ENCODE measurements around the gene MAPKAPK3.

MAPKAPK3 gene

DNA sequence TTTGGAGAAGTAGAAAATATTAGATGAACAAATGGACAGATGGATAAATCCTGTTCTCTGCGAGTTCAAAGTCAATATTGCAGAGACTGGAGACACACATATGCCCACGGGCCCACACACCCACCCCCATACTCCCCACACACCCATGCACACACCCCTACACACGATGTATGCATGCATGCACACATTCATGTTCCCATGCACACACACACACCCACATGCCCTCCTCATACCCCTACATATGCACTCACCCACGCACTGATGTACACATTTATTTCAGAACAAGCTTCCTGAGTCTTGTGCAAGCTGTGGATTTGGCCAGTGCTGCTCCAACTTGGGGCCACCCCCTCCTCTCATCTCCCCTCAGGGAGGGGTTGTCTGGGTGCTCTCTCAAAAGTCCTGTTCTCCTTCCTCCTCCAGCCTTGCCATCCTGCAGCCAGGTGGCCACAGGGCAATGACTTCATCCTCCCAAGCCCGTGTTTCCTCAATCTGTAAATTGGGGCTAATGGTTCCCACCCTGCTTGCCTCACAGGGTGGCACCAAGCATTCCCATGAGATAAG is 16.4 kb downstream of the MAPKAPK3 start:
- TF ChIP-seq OSR1 (CRISPR knock-in tag; IDR thresholded peaks at IDR 0.05) (no peak), ARNTL (CRISPR knock-in tag; IDR thresholded peaks at IDR 0.05; ENCODE audit: borderline replicate concordance, low read depth) (no peak), ZNF8 (CRISPR knock-in tag; IDR thresholded peaks at IDR 0.05) (no peak), BACH2 (CRISPR knock-in tag; IDR thresholded peaks at IDR 0.05; ENCODE audit: borderline replicate concordance) (no peak), RARB (CRISPR knock-in tag; IDR thresholded peaks at IDR 0.05) (no peak), ZFP3 (CRISPR knock-in tag; IDR thresholded peaks at IDR 0.05) (no peak), ZNF70 (CRISPR knock-in tag; IDR thresholded peaks at IDR 0.05) (no peak)
- TF ChIP-seq, protein P1, sequence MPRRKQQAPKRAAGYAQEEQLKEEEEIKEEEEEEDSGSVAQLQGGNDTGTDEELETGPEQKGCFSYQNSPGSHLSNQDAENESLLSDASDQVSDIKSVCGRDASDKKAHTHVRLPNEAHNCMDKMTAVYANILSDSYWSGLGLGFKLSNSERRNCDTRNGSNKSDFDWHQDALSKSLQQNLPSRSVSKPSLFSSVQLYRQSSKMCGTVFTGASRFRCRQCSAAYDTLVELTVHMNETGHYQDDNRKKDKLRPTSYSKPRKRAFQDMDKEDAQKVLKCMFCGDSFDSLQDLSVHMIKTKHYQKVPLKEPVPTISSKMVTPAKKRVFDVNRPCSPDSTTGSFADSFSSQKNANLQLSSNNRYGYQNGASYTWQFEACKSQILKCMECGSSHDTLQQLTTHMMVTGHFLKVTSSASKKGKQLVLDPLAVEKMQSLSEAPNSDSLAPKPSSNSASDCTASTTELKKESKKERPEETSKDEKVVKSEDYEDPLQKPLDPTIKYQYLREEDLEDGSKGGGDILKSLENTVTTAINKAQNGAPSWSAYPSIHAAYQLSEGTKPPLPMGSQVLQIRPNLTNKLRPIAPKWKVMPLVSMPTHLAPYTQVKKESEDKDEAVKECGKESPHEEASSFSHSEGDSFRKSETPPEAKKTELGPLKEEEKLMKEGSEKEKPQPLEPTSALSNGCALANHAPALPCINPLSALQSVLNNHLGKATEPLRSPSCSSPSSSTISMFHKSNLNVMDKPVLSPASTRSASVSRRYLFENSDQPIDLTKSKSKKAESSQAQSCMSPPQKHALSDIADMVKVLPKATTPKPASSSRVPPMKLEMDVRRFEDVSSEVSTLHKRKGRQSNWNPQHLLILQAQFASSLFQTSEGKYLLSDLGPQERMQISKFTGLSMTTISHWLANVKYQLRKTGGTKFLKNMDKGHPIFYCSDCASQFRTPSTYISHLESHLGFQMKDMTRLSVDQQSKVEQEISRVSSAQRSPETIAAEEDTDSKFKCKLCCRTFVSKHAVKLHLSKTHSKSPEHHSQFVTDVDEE (CRISPR knock-in tag; IDR thresholded peaks at IDR 0.05), result no peak
- TF ChIP-seq, protein P2, sequence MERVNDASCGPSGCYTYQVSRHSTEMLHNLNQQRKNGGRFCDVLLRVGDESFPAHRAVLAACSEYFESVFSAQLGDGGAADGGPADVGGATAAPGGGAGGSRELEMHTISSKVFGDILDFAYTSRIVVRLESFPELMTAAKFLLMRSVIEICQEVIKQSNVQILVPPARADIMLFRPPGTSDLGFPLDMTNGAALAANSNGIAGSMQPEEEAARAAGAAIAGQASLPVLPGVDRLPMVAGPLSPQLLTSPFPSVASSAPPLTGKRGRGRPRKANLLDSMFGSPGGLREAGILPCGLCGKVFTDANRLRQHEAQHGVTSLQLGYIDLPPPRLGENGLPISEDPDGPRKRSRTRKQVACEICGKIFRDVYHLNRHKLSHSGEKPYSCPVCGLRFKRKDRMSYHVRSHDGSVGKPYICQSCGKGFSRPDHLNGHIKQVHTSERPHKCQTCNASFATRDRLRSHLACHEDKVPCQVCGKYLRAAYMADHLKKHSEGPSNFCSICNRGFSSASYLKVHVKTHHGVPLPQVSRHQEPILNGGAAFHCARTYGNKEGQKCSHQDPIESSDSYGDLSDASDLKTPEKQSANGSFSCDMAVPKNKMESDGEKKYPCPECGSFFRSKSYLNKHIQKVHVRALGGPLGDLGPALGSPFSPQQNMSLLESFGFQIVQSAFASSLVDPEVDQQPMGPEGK (CRISPR knock-in tag; IDR thresholded peaks at IDR 0.05; ENCODE audit: borderline replicate concordance), result no peak
- ATAC-seq, result no peak

DNA sequence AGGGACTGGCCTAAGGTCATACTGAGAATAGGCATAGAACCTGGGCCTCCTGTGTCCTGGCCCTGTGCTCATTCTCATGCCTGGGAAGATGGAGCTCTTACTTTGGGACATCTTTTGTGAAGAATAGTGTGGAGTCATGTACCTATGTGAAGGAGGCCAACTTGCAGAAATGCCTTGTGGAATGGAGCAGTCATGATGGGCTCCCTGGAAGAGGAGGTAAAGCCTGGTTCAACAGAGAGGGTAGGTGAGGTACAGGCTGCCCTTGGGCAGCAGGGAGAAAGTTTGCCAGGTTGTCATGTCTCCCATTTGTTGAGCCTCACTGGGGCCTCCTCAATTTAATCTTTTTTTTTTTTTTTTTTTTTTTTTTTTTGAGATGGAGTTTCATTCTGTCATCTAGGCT is 18.1 kb downstream of the MAPKAPK3 start:
- TF ChIP-seq, protein P1 (CRISPR knock-in tag; IDR thresholded peaks at IDR 0.05), result no peak
- TF ChIP-seq CSDC2 (CRISPR knock-in tag; IDR thresholded peaks at IDR 0.05) (no peak), GLIS3 (CRISPR knock-in tag; IDR thresholded peaks at IDR 0.05) (no peak), ZNF565 (CRISPR knock-in tag; conservative IDR thresholded peaks at IDR 0.05; ENCODE audit: low read depth) (no peak), RARB (CRISPR knock-in tag; IDR thresholded peaks at IDR 0.05) (no peak), ZNF8 (CRISPR knock-in tag; IDR thresholded peaks at IDR 0.05) (no peak), TOX (CRISPR knock-in tag; IDR thresholded peaks at IDR 0.05; ENCODE audit: borderline replicate concordance) (no peak), SNAI2 (CRISPR knock-in tag; IDR thresholded peaks at IDR 0.05) (no peak), BACH2 (CRISPR knock-in tag; IDR thresholded peaks at IDR 0.05; ENCODE audit: borderline replicate concordance) (no peak), OSR1 (CRISPR knock-in tag; IDR thresholded peaks at IDR 0.05) (no peak), ISL1 (CRISPR knock-in tag; IDR thresholded peaks at IDR 0.05) (no peak)
- TF ChIP-seq, protein P3, sequence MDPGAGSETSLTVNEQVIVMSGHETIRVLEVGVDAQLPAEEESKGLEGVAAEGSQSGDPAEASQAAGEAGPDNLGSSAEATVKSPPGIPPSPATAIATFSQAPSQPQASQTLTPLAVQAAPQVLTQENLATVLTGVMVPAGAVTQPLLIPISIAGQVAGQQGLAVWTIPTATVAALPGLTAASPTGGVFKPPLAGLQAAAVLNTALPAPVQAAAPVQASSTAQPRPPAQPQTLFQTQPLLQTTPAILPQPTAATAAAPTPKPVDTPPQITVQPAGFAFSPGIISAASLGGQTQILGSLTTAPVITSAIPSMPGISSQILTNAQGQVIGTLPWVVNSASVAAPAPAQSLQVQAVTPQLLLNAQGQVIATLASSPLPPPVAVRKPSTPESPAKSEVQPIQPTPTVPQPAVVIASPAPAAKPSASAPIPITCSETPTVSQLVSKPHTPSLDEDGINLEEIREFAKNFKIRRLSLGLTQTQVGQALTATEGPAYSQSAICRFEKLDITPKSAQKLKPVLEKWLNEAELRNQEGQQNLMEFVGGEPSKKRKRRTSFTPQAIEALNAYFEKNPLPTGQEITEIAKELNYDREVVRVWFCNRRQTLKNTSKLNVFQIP (CRISPR knock-in tag; IDR thresholded peaks at IDR 0.05; ENCODE audit: borderline replicate concordance, low read depth), result no peak
- TF ChIP-seq, protein P2 (CRISPR knock-in tag; IDR thresholded peaks at IDR 0.05; ENCODE audit: borderline replicate concordance), result no peak
- ATAC-seq, result no peak

DNA sequence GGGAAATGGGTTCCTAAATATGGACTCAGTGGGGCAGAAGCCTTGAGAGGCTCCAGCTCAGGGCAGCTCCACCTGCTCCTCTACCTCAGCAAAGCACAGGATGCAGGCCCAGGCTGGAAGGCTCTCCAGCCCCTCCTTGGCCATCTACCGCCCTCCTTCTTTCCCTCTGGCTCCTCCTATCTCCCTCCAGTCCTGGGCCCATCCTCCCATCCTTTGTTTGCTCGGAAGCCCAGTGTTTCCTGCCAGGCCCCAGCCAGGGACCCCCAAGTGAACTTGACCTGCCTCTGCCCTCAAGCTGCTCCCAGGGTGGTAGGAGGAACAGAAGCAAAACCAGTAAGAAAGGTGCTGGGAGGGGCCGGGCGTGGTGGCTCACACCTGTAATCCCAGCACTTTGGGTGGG is 20.1 kb downstream of the MAPKAPK3 start:
- no peak for ATAC-seq
- TF ChIP-seq TCF4 (CRISPR knock-in tag; IDR thresholded peaks at IDR 0.05; ENCODE audit: borderline replicate concordance) (no peak), ARNTL (CRISPR knock-in tag; IDR thresholded peaks at IDR 0.05; ENCODE audit: borderline replicate concordance, low read depth) (no peak), TOX (CRISPR knock-in tag; IDR thresholded peaks at IDR 0.05; ENCODE audit: borderline replicate concordance) (no peak), BACH2 (CRISPR knock-in tag; IDR thresholded peaks at IDR 0.05; ENCODE audit: borderline replicate concordance) (no peak), SNAI2 (CRISPR knock-in tag; IDR thresholded peaks at IDR 0.05) (no peak), OSR1 (CRISPR knock-in tag; IDR thresholded peaks at IDR 0.05) (no peak), RARB (CRISPR knock-in tag; IDR thresholded peaks at IDR 0.05) (no peak)
- TF ChIP-seq, protein P4, sequence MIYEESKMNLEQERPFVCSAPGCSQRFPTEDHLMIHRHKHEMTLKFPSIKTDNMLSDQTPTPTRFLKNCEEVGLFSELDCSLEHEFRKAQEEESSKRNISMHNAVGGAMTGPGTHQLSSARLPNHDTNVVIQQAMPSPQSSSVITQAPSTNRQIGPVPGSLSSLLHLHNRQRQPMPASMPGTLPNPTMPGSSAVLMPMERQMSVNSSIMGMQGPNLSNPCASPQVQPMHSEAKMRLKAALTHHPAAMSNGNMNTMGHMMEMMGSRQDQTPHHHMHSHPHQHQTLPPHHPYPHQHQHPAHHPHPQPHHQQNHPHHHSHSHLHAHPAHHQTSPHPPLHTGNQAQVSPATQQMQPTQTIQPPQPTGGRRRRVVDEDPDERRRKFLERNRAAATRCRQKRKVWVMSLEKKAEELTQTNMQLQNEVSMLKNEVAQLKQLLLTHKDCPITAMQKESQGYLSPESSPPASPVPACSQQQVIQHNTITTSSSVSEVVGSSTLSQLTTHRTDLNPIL (CRISPR knock-in tag; IDR thresholded peaks at IDR 0.05; ENCODE audit: low read depth), result no peak
- TF ChIP-seq, protein P3 (CRISPR knock-in tag; IDR thresholded peaks at IDR 0.05; ENCODE audit: borderline replicate concordance, low read depth), result no peak
